Activated CD8-positive, alpha-beta memory T cell treated with anti-CD3 and anti-CD28 coated beads, Interleukin-2, amount 10 ng/mL, durations not matched to agents 7 days and 5 days (primary cell): ENCODE results near the gene WDFY1. TPM values are rescaled to one million over a fixed set of nuclear protein-coding genes. Genes with fewer than 3 reads are reported as not detected.

Experiments
- ATAC-seq: fragments of 150-1000 bp; cut with Tn5 transposase; one replicate; pipeline ENCODE4 v1.10.0; 2021; ENCODE audit warnings: moderate library complexity
- CTCF ChIA-PET: fragments of 350-600 bp; sonication (Branson Sonifier 250); formaldehyde crosslinking; loops from one replicate; lab custom pipeline; 2021; ENCODE audit warnings: antibody characterized with exemption; lab: Charles Lee
- DNase-seq: peaks from one replicate; pipeline ENCODE4 v3.0.0-alpha.2; 2020
- H3K27ac Mint-ChIP-seq: one replicate; pipeline ENCODE4 v1.8.0; 2021; ENCODE audit warnings: mild to moderate bottlenecking, mixed read lengths
- H3K27me3 Mint-ChIP-seq: one replicate; pipeline ENCODE4 v1.8.0; 2021; ENCODE audit warnings: mixed read lengths
- H3K36me3 Mint-ChIP-seq: one replicate; pipeline ENCODE4 v1.8.0; 2021; ENCODE audit warnings: mild to moderate bottlenecking, mixed read lengths
- H3K4me1 Mint-ChIP-seq: one replicate; pipeline ENCODE4 v1.8.0; 2021; ENCODE audit warnings: mixed read lengths
- H3K4me3 Mint-ChIP-seq: one replicate; pipeline ENCODE4 v1.8.0; 2021; ENCODE audit warnings: mild to moderate bottlenecking, moderate library complexity, mixed read lengths
- H3K9me3 Mint-ChIP-seq: one replicate; pipeline ENCODE4 v1.8.0; 2022; ENCODE audit warnings: low read depth, mixed read lengths
- total RNA-seq, 2 experiments: library from RNA; stranded (reverse); gene quantifications; one replicate each; pipeline ENCODE4 v1.2.3, GENCODE V29; 2021

The WDFY1 gene
- total RNA-seq, 2 experiments from 2014 or later = 29.2 to 55.0 TPM

GRCh38 chr2:223852281-223852795 is 92.8 kb downstream of the WDFY1 start:
- Mint-ChIP-seq H3K9me3 (peaks cover 11% of the 10 kb centered on the region), H3K4me1 (peaks cover 31% of the 10 kb centered on the region), H3K4me3 (no peak overlapping the region), H3K27me3 (no peaks in the 10 kb centered on the region), H3K36me3 (peaks cover 58% of the 10 kb centered on the region), H3K27ac (no peak overlapping the region)
- no peak for ATAC-seq
- DNase-seq = no peak
- CTCF ChIA-PET = interaction anchor here (1.3 to 1.4 kb wide), 2 partner anchors 9 to 14 kb away, joined by 3 to 5 read pairs; no protein-coding TSS in a partner anchor

- CTCF ChIA-PET = interaction anchor here (1.0 to 1.2 kb wide), 2 partner anchors 14 to 1225 kb away, joined by 3 read pairs; no protein-coding TSS in a partner anchor
- Mint-ChIP-seq H3K9me3 (peaks cover 11% of the 10 kb centered on the region), H3K4me1 (peaks cover 13% of the 10 kb centered on the region), H3K4me3 (no peak overlapping the region), H3K36me3 (peaks cover 40% of the 10 kb centered on the region), H3K27ac (no peak overlapping the region), H3K27me3 (no peaks in the 10 kb centered on the region)
- DNase-seq (no peak), ATAC-seq (no peak)
Observed at GRCh38 chr2:223847410-223847809, 97.7 kb downstream of the WDFY1 start.

GRCh38 chr2:223846515-223846914 is 98.6 kb downstream of the WDFY1 start:
- no peak overlapping the region for H3K4me3 Mint-ChIP-seq
- no peak overlapping the region for H3K27ac Mint-ChIP-seq
- peaks cover 11% of the 10 kb centered on the region for H3K9me3 Mint-ChIP-seq
- CTCF ChIA-PET = no interaction called here
- peaks cover 7% of the 10 kb centered on the region for H3K4me1 Mint-ChIP-seq
- peaks cover 36% of the 10 kb centered on the region for H3K36me3 Mint-ChIP-seq
- H3K27me3 Mint-ChIP-seq = no peaks in the 10 kb centered on the region
- DNase-seq (no peak), ATAC-seq (no peak)

DNA sequence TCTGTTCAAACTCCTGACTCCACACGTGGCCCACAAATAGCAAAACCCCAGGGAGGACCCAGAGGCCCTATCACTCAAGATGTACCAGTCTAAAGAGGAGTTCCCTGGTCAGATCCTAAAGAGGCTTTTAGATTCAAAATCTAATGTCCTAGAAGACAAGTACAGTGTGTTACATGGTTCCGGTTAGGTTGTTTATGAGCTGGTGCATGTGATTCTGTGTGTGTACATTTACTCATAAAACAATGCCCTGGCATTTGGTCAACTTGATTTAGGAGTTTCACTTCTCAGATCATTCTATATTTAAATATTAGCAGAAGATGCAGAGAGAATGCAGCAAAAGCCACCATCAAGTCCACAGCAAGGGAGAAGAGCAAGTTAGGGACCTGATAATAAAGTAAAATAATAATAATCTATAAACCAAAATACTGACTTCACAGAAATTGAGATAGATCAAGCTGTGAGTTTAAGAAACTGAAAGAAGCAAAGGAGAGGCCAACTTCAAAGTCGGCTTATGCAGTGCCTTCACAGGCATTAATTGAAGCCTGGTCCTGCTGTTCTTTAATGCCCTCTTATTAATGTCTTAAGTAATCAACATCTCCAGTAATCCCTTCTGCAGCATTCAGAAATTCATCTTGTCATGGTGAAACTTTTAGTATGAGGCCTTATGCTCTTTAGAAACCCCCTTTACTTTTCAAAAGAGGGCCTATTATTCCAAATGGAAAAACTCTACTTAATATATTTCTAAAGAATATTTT is 103.5 kb downstream of the WDFY1 start:
- CTCF ChIA-PET = no interaction called here
- peaks cover 7% of the 10 kb centered on the region for H3K4me1 Mint-ChIP-seq
- ATAC-seq (no peak), DNase-seq (no peak)
- no peaks in the 10 kb centered on the region for H3K27me3 Mint-ChIP-seq
- H3K27ac Mint-ChIP-seq = no peak overlapping the region
- no peaks in the 10 kb centered on the region for H3K9me3 Mint-ChIP-seq
- H3K36me3 Mint-ChIP-seq = peaks cover 1% of the 10 kb centered on the region
- H3K4me3 Mint-ChIP-seq = no peak overlapping the region

GRCh38 chr2:223837287-223838061 is 107.7 kb downstream of the WDFY1 start, which contains the start of gene AP1S3:
TSS of gene AP1S3 (minus strand) at chr2:223837582. CDS start at chr2:223837450, 132 bp downstream.
- ATAC-seq = peak; percentile 96
- CTCF ChIA-PET = interaction anchor here (0.6 to 2.3 kb wide), 11 partner anchors 13 to 156 kb away, joined by 3 to 6 read pairs (median 4); no protein-coding TSS in a partner anchor

GRCh38 chr2:223835701-223836532 is 109.2 kb downstream of the WDFY1 start:
- no peaks in the 10 kb centered on the region for H3K27me3 Mint-ChIP-seq
- DNase-seq = peak; percentile 40
- peak overlapping the region; percentile 97 for H3K4me3 Mint-ChIP-seq
- H3K9me3 Mint-ChIP-seq = no peaks in the 10 kb centered on the region
- peaks cover 28% of the 10 kb centered on the region for H3K4me1 Mint-ChIP-seq
- peak overlapping the region; percentile 78 for H3K27ac Mint-ChIP-seq
- H3K36me3 Mint-ChIP-seq = peaks cover 3% of the 10 kb centered on the region
- CTCF ChIA-PET = interaction anchor here (0.6 to 2.1 kb wide), 7 partner anchors 24 to 1076 kb away, joined by 3 to 6 read pairs (median 3); no protein-coding TSS in a partner anchor
- no peak for ATAC-seq

More at GRCh38 chr2:223837287-223838061, 107.7 kb downstream of the WDFY1 start, which contains the start of gene AP1S3:
- Mint-ChIP-seq H3K4me1 (peaks cover 25% of the 10 kb centered on the region), H3K9me3 (no peaks in the 10 kb centered on the region), H3K36me3 (peaks cover 3% of the 10 kb centered on the region), H3K27ac (peak within 1 kb of the TSS; percentile 78), H3K4me3 (peak within 1 kb of the TSS; percentile 97), H3K27me3 (no peaks in the 10 kb centered on the region)
- peak; percentile 85 for DNase-seq

DNA sequence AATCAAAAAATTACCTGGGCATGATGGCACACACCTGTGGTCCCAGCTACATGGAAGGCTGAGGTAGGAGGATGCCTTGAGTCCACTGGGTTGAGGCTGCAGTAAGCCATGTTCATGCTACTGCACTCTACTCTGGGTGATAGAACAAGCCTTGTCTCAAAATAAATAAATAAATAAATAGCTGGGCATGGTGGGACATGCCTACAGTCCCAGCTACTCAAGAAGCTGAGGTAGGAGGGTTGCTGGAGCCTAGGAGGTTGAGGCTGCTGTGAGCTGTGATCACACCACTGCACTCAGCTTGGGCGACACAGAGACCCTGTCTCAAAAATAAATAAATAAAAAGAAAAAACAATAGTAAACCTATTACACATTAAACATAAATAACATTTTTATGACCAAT is 110.7 kb downstream of the WDFY1 start:
- H3K4me3 Mint-ChIP-seq = no peak overlapping the region
- DNase-seq (no peak), ATAC-seq (no peak)
- CTCF ChIA-PET = no interaction called here
- no peak overlapping the region for H3K27ac Mint-ChIP-seq
- H3K9me3 Mint-ChIP-seq = no peaks in the 10 kb centered on the region
- H3K4me1 Mint-ChIP-seq = peaks cover 28% of the 10 kb centered on the region
- H3K27me3 Mint-ChIP-seq = no peaks in the 10 kb centered on the region
- H3K36me3 Mint-ChIP-seq = peaks cover 3% of the 10 kb centered on the region

GRCh38 chr2:223832241-223832903 is 112.8 kb downstream of the WDFY1 start:
- CTCF ChIA-PET = no interaction called here
- ATAC-seq (no peak), DNase-seq (no peak)
- Mint-ChIP-seq H3K4me1 (peaks cover 25% of the 10 kb centered on the region), H3K27ac (no peak overlapping the region), H3K27me3 (no peaks in the 10 kb centered on the region), H3K4me3 (no peak overlapping the region), H3K36me3 (peaks cover 5% of the 10 kb centered on the region), H3K9me3 (no peaks in the 10 kb centered on the region)

DNA sequence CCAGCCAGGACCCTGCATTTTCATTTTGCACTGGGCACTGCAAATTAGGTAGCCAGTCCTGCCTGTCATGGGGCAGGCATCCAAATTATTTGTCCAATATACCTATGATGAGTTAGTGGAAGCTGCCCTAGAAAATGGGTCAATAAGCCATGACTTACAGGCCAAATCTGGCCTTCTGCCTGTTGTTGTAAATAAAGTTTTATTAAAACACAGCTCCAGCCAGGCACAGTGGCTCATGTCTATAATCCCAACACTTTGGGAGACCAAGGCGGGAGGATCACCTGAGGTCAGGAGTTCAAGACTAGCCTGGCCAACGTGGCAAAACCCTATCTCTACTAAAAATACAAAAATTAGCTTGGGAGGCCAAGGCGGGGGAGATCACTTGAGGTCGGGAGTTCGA is 116.0 kb downstream of the WDFY1 start:
- DNase-seq = no peak
- Mint-ChIP-seq H3K9me3 (no peaks in the 10 kb centered on the region), H3K36me3 (peaks cover 16% of the 10 kb centered on the region), H3K4me1 (peaks cover 7% of the 10 kb centered on the region), H3K27me3 (no peaks in the 10 kb centered on the region), H3K4me3 (no peak overlapping the region), H3K27ac (no peak overlapping the region)
- no peak for ATAC-seq
- CTCF ChIA-PET = no interaction called here

DNA sequence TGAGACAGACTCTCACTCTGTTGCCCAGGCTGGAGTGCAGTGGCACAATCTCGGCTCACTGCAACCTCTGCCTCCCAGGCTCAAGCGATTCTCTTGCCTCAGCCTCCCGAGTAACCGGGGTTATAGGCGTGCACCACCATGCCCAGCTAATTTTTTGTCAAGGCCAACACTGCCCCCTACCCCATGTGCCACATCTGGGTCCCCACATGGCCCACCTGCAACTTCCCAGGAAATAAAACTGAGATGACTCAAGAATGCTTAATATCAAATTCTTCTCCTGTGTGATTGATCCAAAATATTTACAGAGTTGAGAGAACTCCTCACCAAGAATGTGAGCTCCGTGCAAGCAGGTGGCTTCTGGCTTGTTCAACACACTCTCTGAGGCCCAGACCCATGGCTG is 116.8 kb downstream of the WDFY1 start:
- CTCF ChIA-PET = no interaction called here
- H3K36me3 Mint-ChIP-seq = peaks cover 13% of the 10 kb centered on the region
- H3K9me3 Mint-ChIP-seq = no peaks in the 10 kb centered on the region
- H3K4me3 Mint-ChIP-seq = no peak overlapping the region
- ATAC-seq = no peak
- H3K4me1 Mint-ChIP-seq = peaks cover 5% of the 10 kb centered on the region
- H3K27ac Mint-ChIP-seq = no peak overlapping the region
- no peak for DNase-seq
- no peaks in the 10 kb centered on the region for H3K27me3 Mint-ChIP-seq

DNA sequence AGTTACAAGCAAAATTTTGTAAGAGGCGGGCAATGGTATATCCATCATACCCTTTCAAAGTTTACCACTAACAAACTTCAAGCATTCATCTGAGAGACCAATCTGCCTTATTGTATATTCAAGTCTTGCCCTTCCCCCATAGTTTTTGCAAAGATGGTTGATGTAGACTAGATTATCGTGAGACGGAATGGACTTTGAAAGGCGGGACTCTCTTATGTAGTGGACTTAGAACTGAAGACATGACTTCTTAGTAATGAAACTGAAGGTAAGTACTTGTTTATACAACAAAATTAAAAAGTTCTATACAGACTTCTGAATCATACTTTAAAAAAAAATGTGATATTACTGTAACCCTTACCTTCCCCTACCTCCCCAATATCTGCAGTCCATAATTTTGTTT is 118.1 kb downstream of the WDFY1 start:
- Mint-ChIP-seq H3K27ac (no peak overlapping the region), H3K4me1 (peaks cover 3% of the 10 kb centered on the region), H3K4me3 (no peak overlapping the region), H3K36me3 (peaks cover 13% of the 10 kb centered on the region), H3K27me3 (no peaks in the 10 kb centered on the region), H3K9me3 (no peaks in the 10 kb centered on the region)
- DNase-seq (no peak), ATAC-seq (no peak)
- CTCF ChIA-PET = no interaction called here
